ENCODE measurements around the gene GPC5. TPM values are rescaled to one million over a fixed set of nuclear protein-coding genes. Genes with fewer than 3 reads are reported as not detected.

Gene GPC5
- total RNA-seq, 1 donor from 2014 or later, result 0.07 TPM

GRCh38 chr13:92825938-92826596 is 1427.6 kb downstream of the GPC5 start:
- Histone ChIP-seq H3K4me1 (no peaks in the 10 kb centered on the region), H3K36me3 (no peaks in the 10 kb centered on the region), H3K4me2 (no peak overlapping the region), H4K20me1 (ENCODE audit: low read depth) (no peaks in the 10 kb centered on the region), H3K27ac (no peak overlapping the region), H3K27me3 (no peaks in the 10 kb centered on the region), H3F3A (ENCODE audit: low read depth) (no peaks in the 10 kb centered on the region), H2AFZ (replicated peaks) (no peak overlapping the region), H3K9ac (no peak overlapping the region), H3K79me2 (ENCODE audit: low read depth) (no peaks in the 10 kb centered on the region), H3K4me3 (no peak overlapping the region), H3K9me3 (ENCODE audit: low read depth) (no peaks in the 10 kb centered on the region)
- TF ChIP-seq EZH2phosphoT487 (IDR thresholded peaks at IDR 0.05), result no peak
- no peak for TF ChIP-seq CTCF (IDR thresholded peaks at IDR 0.05)
- H3K36me3 Mint-ChIP-seq, result no peaks in the 10 kb centered on the region
- DNase-seq (ENCODE audit: low spot score), result no peak
- no peaks in the 10 kb centered on the region for H3K9me3 Mint-ChIP-seq
- no peaks in the 10 kb centered on the region for H3K4me1 Mint-ChIP-seq
- no peaks in the 10 kb centered on the region for H3K27me3 Mint-ChIP-seq (ENCODE audit: insufficient read depth, low read depth)
- no peak overlapping the region for H3K4me3 Mint-ChIP-seq
- no peak overlapping the region for H3K27ac Mint-ChIP-seq

- H3K4me1 Mint-ChIP-seq, result no peaks in the 10 kb centered on the region
- Histone ChIP-seq H3K9ac (no peak overlapping the region), H4K20me1 (ENCODE audit: low read depth) (no peaks in the 10 kb centered on the region), H3K4me1 (no peaks in the 10 kb centered on the region), H3K9me3 (ENCODE audit: low read depth) (no peaks in the 10 kb centered on the region), H3K36me3 (no peaks in the 10 kb centered on the region), H3K79me2 (ENCODE audit: low read depth) (no peaks in the 10 kb centered on the region), H3K4me3 (no peak overlapping the region), H3K27ac (no peak overlapping the region), H2AFZ (replicated peaks) (peak overlapping the region; percentile 5), H3K27me3 (no peaks in the 10 kb centered on the region), H3K4me2 (no peak overlapping the region), H3F3A (ENCODE audit: low read depth) (no peaks in the 10 kb centered on the region)
- DNase-seq (ENCODE audit: low spot score), result no peak
- no peak overlapping the region for H3K4me3 Mint-ChIP-seq
- no peaks in the 10 kb centered on the region for H3K36me3 Mint-ChIP-seq
- no peak overlapping the region for H3K27ac Mint-ChIP-seq
- TF ChIP-seq CTCF (IDR thresholded peaks at IDR 0.05) (no peak), EZH2 (IDR thresholded peaks at IDR 0.05) (no peak), EZH2phosphoT487 (IDR thresholded peaks at IDR 0.05) (no peak)
- no peaks in the 10 kb centered on the region for H3K27me3 Mint-ChIP-seq (ENCODE audit: insufficient read depth, low read depth)
- no peaks in the 10 kb centered on the region for H3K9me3 Mint-ChIP-seq
These were observed 1429.1 kb downstream of the GPC5 start for GRCh38 chr13:92827503-92827902.

GRCh38 chr13:92829930-92830329 is 1431.5 kb downstream of the GPC5 start:
- TF ChIP-seq EZH2phosphoT487 (IDR thresholded peaks at IDR 0.05), result no peak
- no peak for DNase-seq (ENCODE audit: low spot score)

GRCh38 chr13:92830821-92831220 is 1432.4 kb downstream of the GPC5 start:
- Mint-ChIP-seq H3K27ac (no peak overlapping the region), H3K27me3 (ENCODE audit: insufficient read depth, low read depth) (no peaks in the 10 kb centered on the region), H3K9me3 (no peaks in the 10 kb centered on the region), H3K4me3 (no peak overlapping the region), H3K4me1 (no peaks in the 10 kb centered on the region), H3K36me3 (no peaks in the 10 kb centered on the region)
- no peak for DNase-seq (ENCODE audit: low spot score)
- Histone ChIP-seq H3K9me3 (ENCODE audit: low read depth) (no peaks in the 10 kb centered on the region), H3K4me2 (no peak overlapping the region), H4K20me1 (ENCODE audit: low read depth) (no peaks in the 10 kb centered on the region), H3K36me3 (no peaks in the 10 kb centered on the region), H3K9ac (no peak overlapping the region), H3K27me3 (no peaks in the 10 kb centered on the region), H3F3A (ENCODE audit: low read depth) (no peaks in the 10 kb centered on the region), H2AFZ (replicated peaks) (no peak overlapping the region), H3K4me3 (no peak overlapping the region), H3K4me1 (no peaks in the 10 kb centered on the region), H3K79me2 (ENCODE audit: low read depth) (no peaks in the 10 kb centered on the region), H3K27ac (no peak overlapping the region)
- TF ChIP-seq EZH2 (IDR thresholded peaks at IDR 0.05), result no peak
- TF ChIP-seq EZH2phosphoT487 (IDR thresholded peaks at IDR 0.05), result no peak
- TF ChIP-seq CTCF (IDR thresholded peaks at IDR 0.05), result no peak

More at GRCh38 chr13:92829930-92830329, 1431.5 kb downstream of the GPC5 start:
- Histone ChIP-seq H3K79me2 (ENCODE audit: low read depth) (no peaks in the 10 kb centered on the region), H4K20me1 (ENCODE audit: low read depth) (no peaks in the 10 kb centered on the region), H3F3A (ENCODE audit: low read depth) (no peaks in the 10 kb centered on the region), H3K27ac (no peak overlapping the region), H3K9ac (no peak overlapping the region), H3K4me3 (no peak overlapping the region), H2AFZ (replicated peaks) (no peak overlapping the region), H3K36me3 (no peaks in the 10 kb centered on the region), H3K27me3 (no peaks in the 10 kb centered on the region), H3K4me1 (no peaks in the 10 kb centered on the region), H3K9me3 (ENCODE audit: low read depth) (no peaks in the 10 kb centered on the region), H3K4me2 (no peak overlapping the region)
- no peak overlapping the region for H3K27ac Mint-ChIP-seq
- no peaks in the 10 kb centered on the region for H3K36me3 Mint-ChIP-seq
- no peaks in the 10 kb centered on the region for H3K4me1 Mint-ChIP-seq
- no peaks in the 10 kb centered on the region for H3K27me3 Mint-ChIP-seq (ENCODE audit: insufficient read depth, low read depth)
- no peak overlapping the region for H3K4me3 Mint-ChIP-seq
- H3K9me3 Mint-ChIP-seq, result no peaks in the 10 kb centered on the region
